ENCODE measurements around the gene BRIP1.

- TF ChIP-seq GATA2 (IDR thresholded peaks at IDR 0.05; ENCODE audit: low read depth, low read length) (no peak), GATA3 (IDR thresholded peaks at IDR 0.05; ENCODE audit: low read depth, low read length) (no peak)
Observed at GRCh38 chr17:61758430-61758829, 104.9 kb downstream of the BRIP1 start.
